Stimulated activated CD8-positive, alpha-beta memory T cell treated with anti-CD3 and anti-CD28 coated beads, Interleukin-15, amount 100 ng/mL, for 1 hour (primary cell): ENCODE results near the gene PDE4D.

Experiments
- DNase-seq: peaks from one replicate; pipeline ENCODE4 v3.0.0-alpha.2; 2020; ENCODE audit warnings: low read depth

The PDE4D gene

GRCh38 chr5:59741599-59741998, 151.9 kb downstream of the PDE4D start:
- no peak for DNase-seq

GRCh38 chr5:59738024-59738423, 155.5 kb downstream of the PDE4D start:
- no peak for DNase-seq

DNA sequence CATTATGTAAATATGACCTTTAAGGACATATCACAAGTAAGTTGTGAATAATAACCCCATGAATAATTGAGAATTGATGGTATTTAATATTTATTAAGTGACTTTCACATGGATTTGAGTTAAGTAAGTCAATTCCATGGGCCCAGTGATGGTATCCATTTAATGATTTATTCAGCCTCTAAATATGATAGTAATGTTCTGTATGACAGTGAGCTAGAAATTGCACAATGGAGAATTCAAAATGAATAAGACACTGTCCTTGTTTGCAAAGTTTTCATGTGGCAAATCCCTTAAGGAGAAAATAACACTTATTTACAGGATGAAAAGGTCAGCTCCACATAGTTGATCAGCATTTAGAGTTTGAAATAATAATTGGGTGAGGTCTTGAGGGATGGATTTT, 160.7 kb downstream of the PDE4D start:
- DNase-seq, result no peak

DNA sequence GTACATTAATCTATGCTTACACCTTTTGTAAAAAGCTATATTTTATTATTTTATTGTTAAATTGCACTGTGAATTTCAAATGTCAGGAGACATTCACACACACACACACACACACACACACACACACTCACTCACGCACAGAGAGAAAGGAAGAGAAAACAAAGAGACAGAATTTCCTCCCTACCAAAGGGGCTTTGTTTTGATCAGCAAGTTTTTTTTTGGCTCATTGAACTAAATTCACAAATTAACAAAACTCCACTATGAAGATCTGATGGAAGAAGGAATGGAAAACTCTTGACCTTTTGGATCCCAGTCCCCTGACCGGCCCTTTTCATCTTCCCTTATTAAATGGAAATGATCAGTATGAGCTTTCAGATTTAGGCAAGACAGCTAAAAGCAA, 161.2 kb downstream of the PDE4D start:
- DNase-seq, result no peak

GRCh38 chr5:59731809-59732208, 161.7 kb downstream of the PDE4D start:
- DNase-seq, result no peak

DNA sequence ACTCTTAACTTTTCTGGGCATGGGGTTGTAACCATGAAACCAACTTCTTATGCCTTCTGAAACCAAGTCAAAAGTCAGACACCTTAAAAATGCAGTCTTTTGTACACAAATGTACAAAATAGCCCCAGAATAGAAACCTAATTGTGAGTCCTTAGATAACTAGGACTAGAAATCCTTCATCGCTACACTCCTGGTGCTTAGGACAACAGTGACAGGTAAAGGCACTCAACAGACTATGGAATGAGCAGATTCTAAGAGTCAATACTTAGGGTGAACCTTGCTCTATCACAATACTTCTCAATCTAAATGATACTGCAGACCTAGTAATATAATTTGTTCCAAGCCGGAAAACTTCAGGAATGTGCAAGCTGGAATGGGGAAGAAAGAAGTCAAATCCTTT, 163.7 kb downstream of the PDE4D start:
- DNase-seq, result no peak

- no peak for DNase-seq
Measured at GRCh38 chr5:59729357-59729756, 164.2 kb downstream of the PDE4D start.

DNA sequence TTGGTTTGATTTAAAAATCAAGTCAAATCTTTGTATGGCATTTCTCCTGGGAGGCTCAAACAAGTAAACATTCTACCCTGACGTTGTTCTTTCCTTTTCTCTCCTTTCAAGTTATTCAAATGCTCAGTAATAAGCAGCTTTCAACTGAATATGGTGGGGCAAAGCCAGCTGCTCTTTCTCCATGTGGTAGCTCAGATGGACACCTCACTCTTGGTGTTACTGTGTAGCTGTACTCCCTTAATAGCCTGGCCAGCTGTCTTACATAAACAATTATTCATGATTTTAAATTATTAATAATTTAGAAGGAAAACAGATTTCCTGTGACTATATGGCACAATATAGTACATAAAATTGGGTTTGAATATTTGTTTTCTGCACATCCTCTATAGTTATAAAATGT, 165.2 kb downstream of the PDE4D start:
- DNase-seq, result no peak

GRCh38 chr5:59727186-59727585, 166.3 kb downstream of the PDE4D start:
- DNase-seq, result no peak

DNA sequence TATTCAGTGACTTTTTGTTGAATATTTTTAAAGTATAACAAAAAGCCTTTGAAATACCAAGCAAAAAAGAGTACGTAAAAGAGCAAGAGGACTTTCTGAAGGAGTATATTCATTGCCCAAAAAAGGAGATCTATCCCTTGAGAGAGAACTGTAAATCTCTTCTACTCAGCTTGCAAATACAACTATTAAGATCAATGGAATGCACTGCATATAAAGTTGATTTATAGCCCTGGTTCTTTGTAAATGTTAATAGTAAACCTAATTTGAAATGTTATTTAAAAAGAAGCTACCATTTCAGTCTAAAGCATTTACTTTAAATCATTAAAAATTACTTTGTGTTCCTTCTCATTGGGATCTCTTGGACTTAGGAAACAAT, 168.1 kb downstream of the PDE4D start:
- no peak for DNase-seq

DNA sequence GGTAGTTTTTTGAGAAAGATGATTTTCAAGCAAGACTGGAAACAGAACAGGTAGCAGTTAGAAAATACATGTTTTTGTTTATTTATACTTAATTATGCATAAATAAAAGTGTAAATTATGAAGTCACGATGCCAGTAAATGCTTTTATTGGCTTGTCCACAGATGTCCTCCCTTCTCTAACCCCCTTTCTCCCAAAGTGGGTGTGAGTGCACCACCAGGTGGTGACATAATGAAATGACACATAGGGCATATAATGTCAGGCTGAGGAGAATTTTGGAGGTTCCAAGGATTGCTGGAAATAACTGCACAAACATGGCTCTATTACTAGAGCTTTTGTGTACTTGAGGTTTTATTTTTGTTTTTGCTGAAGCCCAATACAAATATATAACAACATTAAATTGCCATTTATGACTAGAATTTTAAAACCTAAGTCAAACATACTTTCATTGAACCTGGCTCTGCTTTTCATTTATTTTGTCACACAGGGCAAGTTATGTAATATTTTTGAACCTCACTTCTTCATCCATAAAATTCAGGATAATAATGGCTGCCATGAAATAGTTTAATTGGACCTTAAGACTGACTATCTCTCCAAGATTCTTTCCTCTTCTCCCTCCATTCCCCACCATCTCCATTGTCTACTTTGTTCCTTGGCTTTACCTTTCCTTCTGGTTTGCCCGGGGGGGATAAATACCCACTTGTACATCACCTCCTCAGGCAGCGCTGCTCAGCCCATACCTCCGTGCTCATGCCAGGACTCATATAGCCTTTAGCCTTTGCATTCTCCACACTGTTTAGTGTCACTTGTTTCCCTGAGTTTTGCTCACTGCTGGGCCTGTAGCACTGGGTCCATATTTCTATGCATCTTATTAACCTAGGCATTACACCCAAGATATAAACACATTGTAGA, 168.8 kb downstream of the PDE4D start:
- no peak for DNase-seq

DNA sequence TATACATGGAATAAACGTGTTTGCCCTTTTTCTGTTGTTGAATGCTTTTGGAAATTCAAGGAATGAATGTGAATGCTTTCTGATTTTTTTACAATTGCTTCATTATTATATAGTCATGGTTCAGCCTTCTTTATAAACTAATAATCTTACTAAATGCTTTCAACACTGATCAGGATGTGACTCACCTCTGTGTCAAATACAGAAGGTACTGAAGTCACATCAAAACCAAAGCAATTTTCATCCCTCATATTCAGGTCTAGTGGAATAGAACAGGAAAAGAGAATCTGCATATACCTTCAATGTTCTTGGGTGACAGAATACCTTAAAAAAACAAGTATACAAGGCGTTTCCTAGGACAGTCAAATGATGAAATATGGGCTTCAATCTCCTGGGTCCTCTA, 170.7 kb downstream of the PDE4D start:
- DNase-seq, result no peak

- no peak for DNase-seq
Measured at GRCh38 chr5:59721741-59722140, 171.8 kb downstream of the PDE4D start.

- DNase-seq, result no peak
Measured at GRCh38 chr5:59720063-59720462, 173.5 kb downstream of the PDE4D start.

GRCh38 chr5:59716966-59717500, 176.5 kb downstream of the PDE4D start:
- DNase-seq, result no peak

GRCh38 chr5:59716029-59716428, 177.5 kb downstream of the PDE4D start:
- DNase-seq, result no peak

DNA sequence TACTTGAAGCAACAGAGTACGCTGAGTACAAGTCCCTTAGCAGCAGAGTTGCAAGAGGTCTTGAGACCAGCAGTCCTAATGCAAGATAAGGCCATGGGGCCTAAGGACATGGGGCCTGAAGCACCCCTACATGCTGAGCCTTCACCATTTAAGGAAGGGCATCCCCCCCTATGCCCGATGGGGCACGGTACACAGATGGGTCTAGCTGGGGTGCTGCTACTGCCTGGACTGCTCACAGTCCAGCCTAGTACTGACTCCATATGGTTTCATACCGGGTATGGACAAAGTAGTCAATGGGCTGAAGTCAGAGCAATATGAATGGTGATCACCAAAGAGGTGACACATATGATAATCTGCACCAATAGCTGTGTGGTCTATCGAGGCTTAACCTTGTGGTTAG, 178.3 kb downstream of the PDE4D start:
- no peak for DNase-seq

GRCh38 chr5:59713498-59713844, 180.1 kb downstream of the PDE4D start:
- DNase-seq, result no peak

- DNase-seq, result no peak
Measured at GRCh38 chr5:59712836-59713497, 180.6 kb downstream of the PDE4D start.

DNA sequence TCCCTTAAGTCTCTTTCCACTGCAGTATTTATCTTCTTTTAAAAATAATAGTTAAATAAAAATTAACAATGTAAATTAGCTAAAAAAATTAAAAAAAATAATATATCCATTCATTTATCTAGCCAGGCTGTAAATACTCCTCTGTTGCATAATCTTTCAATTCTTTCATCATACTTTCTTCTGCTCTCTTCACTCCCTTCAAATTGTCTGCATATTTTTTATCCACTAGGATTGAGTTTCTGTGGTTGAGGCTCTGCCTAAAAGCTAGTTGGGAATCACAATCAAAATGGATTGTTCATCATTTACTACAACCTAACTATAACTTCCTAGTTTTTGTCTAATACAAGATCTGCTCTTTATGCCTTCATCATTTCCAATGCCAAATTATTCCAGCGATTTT, 182.2 kb downstream of the PDE4D start:
- no peak for DNase-seq

GRCh38 chr5:59709846-59710245, 183.7 kb downstream of the PDE4D start:
- DNase-seq, result no peak

DNA sequence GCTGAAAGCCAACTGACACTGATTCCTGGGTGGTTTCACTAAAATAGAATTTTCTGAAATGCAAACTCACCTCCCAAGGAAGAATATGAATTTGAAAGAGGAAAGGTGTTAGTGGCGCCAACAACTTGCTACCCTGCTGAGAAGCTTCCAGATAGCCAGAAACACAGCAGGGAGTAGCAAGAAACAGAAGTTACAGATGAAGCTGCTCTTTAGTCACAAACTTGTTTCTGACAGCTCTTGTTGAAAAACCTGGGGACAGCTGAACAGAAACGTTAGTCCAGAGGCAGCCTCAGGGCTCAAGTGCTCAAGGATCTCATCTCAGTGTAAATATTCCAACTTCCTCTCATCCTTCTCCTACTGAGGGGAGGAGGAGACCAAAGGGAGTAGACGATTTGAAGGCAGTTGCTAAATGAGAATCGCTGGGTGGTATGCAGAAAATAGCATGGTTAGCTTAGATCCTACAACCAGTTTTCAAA, 184.1 kb downstream of the PDE4D start:
- DNase-seq, result no peak

DNA sequence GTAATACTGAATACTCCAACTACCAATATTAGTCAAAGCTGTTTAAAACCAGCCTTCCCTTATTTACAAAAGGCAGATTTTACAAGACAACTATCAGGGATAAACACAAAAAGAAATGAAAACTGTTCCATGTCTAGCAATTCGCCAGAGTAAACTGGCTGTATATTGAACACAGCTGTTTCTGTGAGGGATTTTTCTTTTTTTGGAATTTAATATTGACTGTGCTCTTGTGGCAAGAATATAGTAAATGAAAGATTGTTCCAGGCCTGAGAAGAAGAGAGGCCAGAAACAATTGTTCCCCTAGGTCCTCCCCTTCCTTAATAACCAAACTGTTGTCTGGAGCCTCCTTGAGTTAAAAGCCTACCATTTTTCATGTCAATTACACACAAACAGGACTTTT, 188.6 kb downstream of the PDE4D start:
- no peak for DNase-seq
